Stimulated activated CD4-positive, alpha-beta T cell treated with anti-CD3 and anti-CD28 coated beads, Interleukin-15, amount 100 ng/mL, for 48 hours (primary cell): ENCODE results near the gene POTEB3.
"Not testable (repeated sequence)": the region's sequence is repeated elsewhere in the genome, so short reads cannot be mapped to it uniquely, and the experiment has no call there.

ENCODE experiments used
- DNase-seq, 2 donors: peaks; one replicate each; pipeline ENCODE4 v3.0.0-alpha.2; 2020; ENCODE audit warnings: low read depth in 2 of 2

The POTEB3 gene

DNA sequence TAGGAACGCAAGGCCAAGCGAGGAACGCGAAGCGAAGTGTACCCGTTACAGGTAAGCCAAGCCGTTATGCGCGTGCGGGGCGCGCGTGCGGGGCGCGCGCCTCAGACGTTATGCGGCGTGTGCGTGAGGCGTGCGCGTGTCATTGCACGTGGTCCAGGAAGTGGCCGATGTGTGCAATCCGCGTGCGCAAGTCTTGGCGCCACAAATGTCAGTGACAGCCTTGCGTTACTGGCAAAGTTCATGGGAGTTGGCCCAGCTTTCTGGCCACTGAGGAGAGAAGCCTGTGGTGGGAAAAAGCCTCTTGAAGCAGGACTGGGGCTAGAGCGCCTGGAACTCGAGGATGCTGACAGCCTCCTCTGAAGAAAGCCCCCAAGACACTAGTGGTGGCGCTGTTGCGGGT is at the start of gene POTEB3:
TSS of gene POTEB3 (minus strand) at position 101 of the 400 bp plus-strand sequence. CDS start 488 bp downstream, outside the sequence.
- not testable (repeated sequence) for DNase-seq

- DNase-seq = not testable (repeated sequence)
These were observed 13.4 kb upstream of the POTEB3 start for GRCh38 chr15:21453683-21454082.

DNA sequence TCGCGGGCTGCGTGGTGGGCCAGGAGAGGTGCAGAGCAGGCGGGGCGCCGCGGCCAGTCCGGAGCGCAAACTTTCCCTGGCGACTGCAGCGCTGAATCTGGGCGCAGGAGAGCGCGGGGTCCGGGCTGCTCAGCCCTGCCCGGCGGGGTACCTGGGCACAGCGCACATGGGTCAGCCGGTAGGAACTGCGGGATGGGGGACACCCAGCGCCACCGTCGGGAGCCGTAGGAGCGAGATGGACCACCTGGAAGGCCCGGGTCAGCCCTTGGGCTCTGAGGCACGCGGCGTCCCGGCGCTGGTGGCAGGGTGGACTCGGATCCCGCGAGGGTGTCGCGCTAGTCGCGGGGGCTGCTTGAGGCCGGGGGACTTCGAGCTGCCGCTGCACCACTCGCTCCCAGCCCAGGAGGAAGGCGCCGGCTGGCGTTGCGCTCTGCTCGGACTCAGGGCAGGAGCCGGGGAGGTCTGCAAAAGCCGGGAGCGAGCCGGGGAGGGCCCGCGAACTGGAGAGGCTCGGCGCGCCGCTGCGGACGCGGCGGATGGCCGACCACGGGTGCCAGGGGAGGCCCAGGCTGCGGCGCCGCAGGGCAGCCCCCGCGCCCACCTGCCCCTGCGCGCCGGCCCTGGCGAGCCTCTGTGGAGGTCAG is 11.7 kb upstream of the POTEB3 start:
- not testable (repeated sequence) for DNase-seq

GRCh38 chr15:21451487-21451886 is 11.2 kb upstream of the POTEB3 start:
- DNase-seq = not testable (repeated sequence)

- DNase-seq = not testable (repeated sequence)
These were observed 32.9 kb downstream of the POTEB3 start for GRCh38 chr15:21407366-21407765.

DNA sequence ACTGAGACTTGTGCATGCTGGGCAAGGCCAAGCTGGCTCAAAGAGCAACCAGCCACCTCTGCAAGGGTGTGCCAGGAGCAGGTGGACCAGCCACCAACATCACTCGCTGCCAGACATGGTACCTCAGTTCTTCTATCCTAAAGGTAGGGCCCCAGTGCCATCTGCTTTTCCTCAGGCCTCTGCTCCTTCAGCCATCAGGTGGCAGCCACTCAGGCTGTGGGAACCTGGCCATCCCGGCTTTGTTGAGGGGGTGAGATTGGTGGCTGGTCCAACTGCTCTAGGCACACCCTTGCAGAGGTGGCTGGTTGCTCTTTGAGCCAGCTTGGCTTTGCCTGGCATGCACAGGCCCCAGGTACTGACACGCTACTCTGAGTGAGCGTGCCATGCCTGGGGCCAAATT is 38.8 kb downstream of the POTEB3 start:
- DNase-seq = not testable (repeated sequence)

GRCh38 chr15:21399111-21399510 is 41.2 kb downstream of the POTEB3 start:
- DNase-seq = not testable (repeated sequence)

DNA sequence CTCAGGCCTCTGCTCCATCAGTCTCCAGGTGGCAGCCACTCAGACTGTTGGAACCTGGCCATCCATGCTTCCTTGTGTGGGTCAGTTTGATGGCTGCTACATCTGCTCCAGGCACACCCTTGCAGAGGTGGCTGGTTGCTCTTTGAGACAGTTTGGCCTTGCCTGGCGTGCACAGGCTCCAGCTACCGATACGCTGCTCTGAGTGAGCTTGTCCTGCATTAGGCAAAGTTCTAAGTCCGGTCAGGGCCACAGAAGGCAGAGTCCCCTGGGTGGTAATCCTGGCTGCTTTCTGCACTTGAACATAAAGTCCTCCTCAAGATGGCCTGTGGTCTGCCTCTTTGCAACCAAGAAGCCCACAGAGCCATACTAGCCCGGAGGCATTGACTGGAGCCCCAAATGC is 41.8 kb downstream of the POTEB3 start:
- not testable (repeated sequence) for DNase-seq

DNA sequence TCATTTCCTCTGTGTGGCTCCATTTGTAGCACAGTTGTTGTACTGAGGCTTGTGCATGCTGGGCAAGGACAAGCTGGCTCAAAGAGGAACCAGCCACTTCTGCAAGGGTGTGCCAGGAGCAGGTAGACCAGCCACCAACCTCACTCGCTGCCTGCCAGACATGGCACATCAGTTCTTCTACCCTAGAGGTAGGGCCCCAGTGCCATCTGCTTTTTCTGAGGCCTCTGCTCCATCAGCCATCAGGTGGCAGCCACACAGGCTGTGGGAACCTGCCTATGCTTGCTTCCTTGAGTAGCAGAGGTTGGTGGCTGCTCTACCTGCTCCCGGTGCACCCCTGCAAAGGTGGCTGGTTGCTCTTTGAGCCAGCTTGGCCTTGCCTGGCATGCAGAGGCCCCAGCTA is 42.6 kb downstream of the POTEB3 start:
- not testable (repeated sequence) for DNase-seq

DNA sequence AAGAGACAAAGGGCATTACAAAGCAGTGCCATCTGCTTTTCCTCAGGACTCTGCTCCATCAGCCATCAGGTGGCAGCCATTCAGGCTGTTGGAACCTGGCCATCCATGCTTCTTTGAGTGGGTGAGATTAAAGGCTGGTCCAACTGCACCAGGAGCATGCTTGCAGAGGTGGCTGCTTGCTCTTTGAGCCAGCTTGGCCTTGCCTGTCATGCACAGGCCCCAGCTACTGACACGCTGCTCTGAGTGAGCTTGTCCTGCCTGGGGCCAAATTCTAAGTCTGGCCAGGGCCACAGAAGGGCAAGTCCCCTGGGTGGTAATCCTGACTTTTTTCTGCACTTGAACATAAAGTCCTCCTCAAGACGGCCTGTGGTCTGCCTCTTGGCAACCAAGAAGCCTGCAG is 43.1 kb downstream of the POTEB3 start:
- DNase-seq = not testable (repeated sequence)

DNA sequence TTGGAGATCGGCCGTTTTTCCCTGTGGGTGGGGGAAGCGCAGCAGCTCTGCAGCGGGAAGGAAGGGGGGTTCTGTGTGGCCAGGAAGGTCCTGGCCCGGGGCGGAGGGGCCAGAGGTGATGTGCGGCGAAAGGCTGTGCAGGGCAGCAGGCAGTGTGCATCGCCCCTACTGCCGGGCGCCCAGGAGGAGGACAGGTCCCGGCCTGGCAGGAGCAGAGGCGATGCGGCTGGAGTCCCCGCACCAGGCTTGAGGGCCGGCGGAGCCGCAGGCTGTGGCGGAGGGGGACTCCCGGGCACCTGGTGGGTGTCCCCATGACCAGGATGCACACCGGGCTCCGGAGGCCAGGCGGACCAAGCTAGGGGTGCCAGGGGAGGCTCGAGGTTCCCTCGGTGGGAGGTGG is 54.3 kb downstream of the POTEB3 start:
- DNase-seq = not testable (repeated sequence)

- not testable (repeated sequence) for DNase-seq
These were observed 56.3 kb downstream of the POTEB3 start for GRCh38 chr15:21383866-21384485.

DNA sequence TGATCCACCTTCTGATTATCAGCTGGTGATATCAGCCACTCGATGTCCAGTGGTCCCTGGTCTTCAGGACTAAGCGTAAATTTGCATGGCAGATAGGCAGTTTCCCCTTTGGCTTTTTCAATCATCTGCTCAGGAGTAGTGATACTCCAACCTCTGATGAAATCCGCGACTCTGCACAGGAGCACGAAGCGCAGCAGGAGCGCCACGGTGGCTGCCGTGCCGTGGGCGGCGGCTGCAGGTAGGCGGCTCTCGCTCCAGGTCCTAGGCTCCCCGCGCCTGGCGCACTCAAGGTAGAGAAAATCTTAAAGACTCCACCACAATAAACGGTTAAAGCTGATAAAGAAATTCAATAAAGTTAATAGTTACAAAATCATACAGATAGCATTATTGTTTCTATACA is 66.6 kb downstream of the POTEB3 start:
- not testable (repeated sequence) for DNase-seq

GRCh38 chr15:21369177-21369576 is 71.1 kb downstream of the POTEB3 start:
- DNase-seq = not testable (repeated sequence)

DNA sequence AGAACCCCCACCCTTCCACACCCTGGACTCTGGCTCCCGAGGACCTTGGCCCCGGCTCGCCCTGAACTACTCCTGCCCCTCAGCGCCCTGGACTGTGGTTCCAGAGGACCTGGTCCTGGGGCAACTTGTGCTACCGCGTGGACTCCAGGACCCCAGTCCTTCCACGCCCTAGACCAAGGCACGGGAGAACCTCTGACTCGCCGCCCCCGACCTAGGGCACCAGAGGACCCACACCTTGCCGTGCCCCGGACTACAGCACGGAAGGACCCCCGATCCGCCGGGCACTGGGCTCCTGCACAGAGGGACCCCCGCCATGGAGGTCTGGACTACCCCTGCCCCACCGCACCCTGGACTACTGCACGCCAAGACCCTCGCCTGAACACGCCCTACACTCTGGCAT is 71.7 kb downstream of the POTEB3 start:
- DNase-seq = not testable (repeated sequence)
